ENCODE measurements around the gene C5orf52.
"Not testable (repeated sequence)": the region's sequence is repeated elsewhere in the genome, so short reads cannot be mapped to it uniquely, and the experiment has no call there.

The C5orf52 gene

DNA sequence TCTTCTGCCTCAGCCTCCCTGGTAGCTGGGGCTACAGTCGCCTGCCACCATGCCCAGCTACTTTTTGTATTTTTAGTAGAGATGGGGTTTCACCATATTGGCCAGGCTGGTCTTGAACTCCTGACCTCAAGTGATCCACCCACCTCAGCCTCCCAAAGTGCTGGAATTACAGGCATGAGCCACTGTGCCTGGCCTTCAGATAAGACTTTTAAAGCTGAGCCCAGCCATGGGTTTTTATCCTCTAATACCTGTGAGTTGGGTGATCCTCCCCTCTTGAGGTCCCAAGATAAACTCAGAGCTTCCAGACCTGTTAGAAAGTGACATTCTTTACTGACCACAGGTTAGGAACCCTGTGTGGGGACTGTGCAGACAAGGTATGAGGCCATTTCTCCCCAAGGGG lies 56.5 kb downstream of the C5orf52 start:
- DNase-seq, result not testable (repeated sequence)

Data from NCI-H2171 treated with DMSO at 0.1 percent for 48 hours (cell line).